KOPT-K1 (cell line): ENCODE results near the gene ALDH3A2.

Experiments
- H3K27ac ChIP-seq: fragments of 200-600 bp; sonication (generic); 2 replicates; pipeline ENCODE4 v1.5.1; 2016; ENCODE audit warnings: antibody characterized with exemption, mild to moderate bottlenecking, low read depth, low read length; ENCODE audit not compliant: poor library complexity, severe bottlenecking
- H3K36me3 ChIP-seq: fragments of 200-600 bp; sonication (generic); 2 replicates; pipeline ENCODE4 v1.5.1; 2017; ENCODE audit warnings: antibody characterized with exemption, mild to moderate bottlenecking, low read length, moderate library complexity; ENCODE audit not compliant: insufficient read depth
- H3K9me3 ChIP-seq: fragments of 200-600 bp; sonication (generic); 2 replicates; pipeline ENCODE4 v1.5.1; 2017; ENCODE audit warnings: antibody characterized with exemption, low read length, mild to moderate bottlenecking; ENCODE audit not compliant: insufficient read depth, poor library complexity, severe bottlenecking

Gene ALDH3A2

DNA sequence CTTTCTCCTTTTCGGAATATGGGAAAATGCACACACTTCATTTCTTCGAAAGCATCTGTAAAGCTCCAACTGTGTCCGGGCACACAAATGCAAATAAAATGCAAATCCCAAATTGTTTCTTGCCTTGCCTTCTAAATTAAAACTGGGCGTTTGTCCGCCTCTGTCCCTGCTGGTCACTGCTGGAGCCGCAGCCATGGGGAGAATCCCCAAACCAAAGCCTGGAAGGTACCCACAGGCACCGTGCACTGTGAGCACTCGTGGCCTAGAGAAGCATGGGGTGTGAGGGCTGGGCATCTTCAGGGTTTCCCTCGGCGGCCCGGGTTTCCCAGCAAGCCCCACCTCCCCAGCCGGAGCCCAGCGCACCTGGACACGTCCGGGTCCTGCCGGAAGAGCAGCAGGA, 64.9 kb downstream of the ALDH3A2 start:
- Histone ChIP-seq H3K36me3 (no peaks in the 10 kb centered on the region), H3K27ac (no peak overlapping the region), H3K9me3 (no peaks in the 10 kb centered on the region)

DNA sequence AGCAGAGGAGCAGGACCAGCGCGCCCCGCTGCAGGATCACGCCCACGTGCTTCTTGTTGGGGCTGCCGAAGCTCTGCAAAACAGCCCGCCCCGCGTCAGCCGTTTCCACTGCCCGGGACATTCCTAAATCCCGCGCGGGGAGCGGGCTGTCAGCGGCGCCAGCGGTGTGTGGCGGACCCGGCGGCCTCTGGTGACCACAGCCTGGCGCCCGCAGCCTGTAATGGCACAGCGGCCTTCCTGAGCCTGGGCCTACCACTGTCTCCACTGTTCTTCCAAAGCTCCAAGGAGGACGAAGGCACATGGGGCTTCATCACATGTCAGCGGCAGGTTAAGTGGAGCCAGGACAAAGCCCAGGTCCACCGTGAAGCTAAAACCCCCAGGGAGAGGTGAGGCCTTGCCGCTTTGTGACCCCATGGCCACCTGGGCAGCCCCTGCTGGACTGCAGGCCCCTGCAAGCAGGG, 65.4 kb downstream of the ALDH3A2 start:
- no peaks in the 10 kb centered on the region for H3K36me3 ChIP-seq
- H3K27ac ChIP-seq = no peak overlapping the region
- H3K9me3 ChIP-seq = no peaks in the 10 kb centered on the region

DNA sequence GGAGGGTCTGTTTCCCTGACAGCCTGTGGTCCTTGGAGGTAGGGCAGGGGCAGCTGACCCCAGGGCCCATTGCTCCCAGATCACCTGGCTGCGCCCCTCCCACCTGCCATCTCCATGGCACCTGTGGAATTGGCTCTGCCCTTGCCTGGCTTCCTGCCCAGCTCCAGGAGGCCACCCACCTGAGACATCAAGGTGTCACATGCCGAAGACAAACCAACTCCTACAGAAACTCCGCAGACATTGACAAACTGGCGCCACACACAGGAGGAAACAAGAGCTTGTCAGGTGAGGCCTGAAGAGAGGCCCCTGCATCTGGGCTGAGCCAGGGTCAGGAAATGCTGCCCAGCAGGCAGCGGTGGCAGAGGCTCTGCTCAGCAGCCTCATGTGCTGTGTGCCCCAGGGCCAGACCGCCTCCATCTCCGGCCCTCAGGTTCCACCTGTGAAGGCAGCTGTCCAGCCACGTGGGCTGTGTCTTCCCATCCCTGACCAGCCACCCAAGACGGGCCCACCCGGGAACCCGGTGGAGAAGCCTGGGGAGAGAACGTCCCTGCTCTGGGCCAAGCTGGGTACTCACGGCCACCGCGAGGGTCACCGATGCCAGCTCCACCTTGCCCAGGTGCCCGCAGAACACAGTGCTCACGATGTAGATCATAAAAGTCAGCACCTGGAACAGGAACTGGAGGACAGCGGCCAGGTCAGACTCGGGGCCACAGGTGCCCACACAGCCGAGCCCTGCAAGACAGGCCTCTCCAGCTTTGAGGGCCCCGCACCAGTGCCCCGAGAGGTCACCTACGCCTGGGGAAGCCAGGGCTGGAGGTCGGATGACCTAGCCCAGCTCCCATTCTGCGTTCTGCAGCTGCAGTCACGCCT, 66.2 kb downstream of the ALDH3A2 start:
- no peak overlapping the region for H3K27ac ChIP-seq
- H3K9me3 ChIP-seq = no peaks in the 10 kb centered on the region
- no peaks in the 10 kb centered on the region for H3K36me3 ChIP-seq

DNA sequence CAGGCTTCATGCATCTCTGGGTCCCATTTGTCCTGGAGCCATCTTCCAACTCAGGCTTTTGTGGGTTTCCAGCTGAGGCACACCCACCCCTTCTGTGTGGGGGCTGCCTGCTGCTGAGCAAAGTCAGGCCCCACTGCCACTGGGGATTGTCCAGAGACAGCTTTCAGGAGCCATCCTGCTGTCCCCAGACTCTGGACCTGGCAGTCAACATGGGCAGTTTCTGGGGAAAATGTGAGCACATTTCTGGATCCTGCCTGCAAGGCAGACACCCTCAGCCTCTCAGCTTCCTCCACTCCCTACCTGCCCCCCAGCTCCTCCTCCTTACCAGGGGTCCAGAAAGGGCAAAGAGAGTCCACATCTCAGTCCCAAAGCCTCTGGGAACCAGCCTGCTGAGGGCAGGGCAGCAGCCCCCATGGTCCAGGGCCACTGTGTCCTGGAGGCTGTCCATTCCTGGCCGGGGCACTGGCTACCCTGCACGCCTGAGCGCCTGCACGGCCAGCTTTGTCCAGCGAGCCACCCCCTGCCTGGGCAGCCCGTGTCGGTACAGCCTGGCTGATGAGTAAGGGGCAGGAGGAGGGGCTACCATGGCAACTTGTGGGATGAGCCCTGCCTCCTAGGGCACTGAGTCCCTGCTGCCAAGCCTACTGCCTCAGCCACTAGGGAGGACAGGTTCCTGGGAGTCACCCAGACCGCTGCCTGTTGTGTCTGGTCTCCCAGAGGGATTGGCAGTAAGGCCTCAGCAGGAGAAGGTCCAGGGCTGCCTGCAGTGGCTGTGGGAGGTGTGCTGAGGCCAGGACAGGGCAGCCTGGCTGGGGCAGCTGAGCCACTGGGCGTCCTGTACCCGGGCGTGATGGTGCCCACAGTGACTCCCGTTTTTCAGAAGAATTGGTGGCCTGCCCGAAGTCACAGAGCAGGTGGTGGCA, 67.8 kb downstream of the ALDH3A2 start, which contains the start of gene SLC47A2:
Gene SLC47A2, minus strand, starts transcription at position 477 of the 923 bp plus-strand sequence. Its CDS starts 29 bp downstream, at position 448.
- Histone ChIP-seq H3K27ac (no peak within 1 kb of the TSS), H3K36me3 (no peaks in the 10 kb centered on the region), H3K9me3 (no peaks in the 10 kb centered on the region)

DNA sequence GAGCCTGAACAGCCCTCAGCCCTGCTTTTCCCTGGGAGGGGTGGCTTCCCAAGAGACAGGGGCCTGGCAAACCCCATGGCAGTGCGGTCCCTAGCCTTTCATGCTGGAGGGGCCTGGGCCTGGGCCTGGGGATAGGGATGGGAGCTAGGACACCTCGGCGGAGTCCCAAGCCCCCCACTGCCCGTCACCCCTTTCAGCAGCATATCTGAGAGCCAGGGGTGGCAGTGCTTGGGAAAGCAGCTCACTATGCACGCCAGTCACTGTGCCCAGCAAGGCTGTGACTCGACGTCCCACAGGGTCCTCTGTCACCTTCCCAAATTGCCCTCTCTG, 68.4 kb downstream of the ALDH3A2 start:
- Histone ChIP-seq H3K27ac (no peak overlapping the region), H3K36me3 (no peaks in the 10 kb centered on the region), H3K9me3 (no peaks in the 10 kb centered on the region)

DNA sequence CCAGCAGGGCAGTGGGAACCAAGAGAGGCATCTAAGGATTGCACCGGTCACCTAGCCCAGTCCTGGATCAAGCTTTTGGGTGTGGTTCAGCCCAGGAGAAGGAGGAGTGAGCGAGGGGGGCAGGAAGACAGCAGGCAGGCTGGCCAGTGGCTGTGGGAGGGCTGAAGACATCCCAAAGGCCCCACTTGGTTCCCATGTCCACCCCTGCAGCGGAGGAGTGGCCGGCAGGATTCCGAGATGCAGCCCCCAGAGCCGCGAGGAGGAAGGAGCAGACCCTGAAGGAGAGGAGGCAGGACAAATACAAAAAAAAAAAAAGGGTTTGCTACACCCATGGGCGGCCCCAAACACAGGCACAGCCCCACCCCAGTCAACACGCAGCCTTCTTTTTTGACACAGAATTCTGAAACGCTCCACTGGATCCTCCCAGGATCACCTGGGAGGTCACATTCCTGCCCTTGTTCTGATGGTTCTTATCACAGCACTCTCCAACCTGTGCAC, 68.9 kb downstream of the ALDH3A2 start:
- Histone ChIP-seq H3K27ac (no peak overlapping the region), H3K36me3 (no peaks in the 10 kb centered on the region), H3K9me3 (no peaks in the 10 kb centered on the region)

DNA sequence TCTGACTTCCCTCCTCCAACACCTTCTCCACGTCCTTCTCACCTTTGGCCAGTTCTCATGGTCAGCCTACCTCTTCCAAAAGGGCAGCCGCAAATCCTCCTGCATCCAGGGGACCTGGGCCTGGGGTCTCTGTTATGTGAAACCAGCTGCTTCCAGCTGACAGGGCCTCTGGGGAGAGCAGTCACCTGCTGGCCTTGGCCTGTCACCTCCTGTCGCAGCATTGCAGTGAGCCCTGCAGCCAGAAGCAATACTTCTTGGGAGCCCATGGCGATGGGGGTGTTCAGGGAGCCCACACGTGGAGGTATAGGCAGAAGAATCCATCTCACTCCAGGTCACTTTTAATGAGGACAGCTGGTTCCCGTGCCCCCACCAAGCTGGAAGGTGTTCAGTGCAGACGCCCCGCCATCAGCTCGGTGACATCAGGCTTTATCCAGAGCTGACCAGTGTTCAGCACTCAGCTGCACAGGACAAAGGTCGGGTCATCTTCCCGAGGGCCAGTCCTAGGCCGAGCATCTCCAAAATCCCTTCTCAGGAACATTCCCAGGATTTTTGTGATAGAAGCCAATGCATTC, 69.6 kb downstream of the ALDH3A2 start:
- Histone ChIP-seq H3K36me3 (no peaks in the 10 kb centered on the region), H3K9me3 (no peaks in the 10 kb centered on the region), H3K27ac (no peak overlapping the region)

DNA sequence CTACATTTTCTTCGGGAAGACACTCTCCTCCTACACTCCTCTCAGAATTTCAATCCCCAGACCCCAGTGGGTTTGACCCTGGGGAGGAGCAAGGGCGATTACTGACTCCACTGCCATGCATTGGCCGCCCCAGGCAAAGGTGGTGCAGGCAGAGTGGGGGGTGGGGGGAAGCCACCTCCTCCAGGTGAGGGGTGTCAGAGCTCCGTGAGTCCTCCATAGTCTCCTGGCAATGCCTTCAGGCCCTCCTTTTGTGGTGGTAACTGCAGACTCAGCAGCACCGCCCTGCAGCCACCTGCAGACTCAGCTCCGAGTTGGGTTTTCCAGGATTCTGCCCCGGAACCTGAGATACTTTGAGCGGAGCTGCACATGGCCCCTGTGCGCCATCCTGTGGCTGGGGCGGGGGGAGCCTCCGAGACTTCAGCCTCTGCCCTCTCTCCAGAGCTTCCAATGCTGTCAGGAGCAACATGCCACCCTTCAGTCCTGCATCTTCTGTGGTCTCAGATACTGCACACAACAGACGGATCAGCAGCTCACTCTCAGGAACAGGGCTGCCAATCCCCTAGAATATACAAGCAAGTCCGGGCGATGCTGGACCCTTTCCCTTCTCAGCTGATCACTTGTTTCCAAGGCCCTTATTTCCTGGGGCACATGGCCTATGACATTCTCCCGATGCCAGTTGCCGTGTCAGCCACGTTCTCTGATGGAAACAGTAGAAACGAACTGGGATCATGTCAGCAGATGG, 70.2 kb downstream of the ALDH3A2 start:
- Histone ChIP-seq H3K27ac (no peak overlapping the region), H3K9me3 (no peaks in the 10 kb centered on the region), H3K36me3 (no peaks in the 10 kb centered on the region)

DNA sequence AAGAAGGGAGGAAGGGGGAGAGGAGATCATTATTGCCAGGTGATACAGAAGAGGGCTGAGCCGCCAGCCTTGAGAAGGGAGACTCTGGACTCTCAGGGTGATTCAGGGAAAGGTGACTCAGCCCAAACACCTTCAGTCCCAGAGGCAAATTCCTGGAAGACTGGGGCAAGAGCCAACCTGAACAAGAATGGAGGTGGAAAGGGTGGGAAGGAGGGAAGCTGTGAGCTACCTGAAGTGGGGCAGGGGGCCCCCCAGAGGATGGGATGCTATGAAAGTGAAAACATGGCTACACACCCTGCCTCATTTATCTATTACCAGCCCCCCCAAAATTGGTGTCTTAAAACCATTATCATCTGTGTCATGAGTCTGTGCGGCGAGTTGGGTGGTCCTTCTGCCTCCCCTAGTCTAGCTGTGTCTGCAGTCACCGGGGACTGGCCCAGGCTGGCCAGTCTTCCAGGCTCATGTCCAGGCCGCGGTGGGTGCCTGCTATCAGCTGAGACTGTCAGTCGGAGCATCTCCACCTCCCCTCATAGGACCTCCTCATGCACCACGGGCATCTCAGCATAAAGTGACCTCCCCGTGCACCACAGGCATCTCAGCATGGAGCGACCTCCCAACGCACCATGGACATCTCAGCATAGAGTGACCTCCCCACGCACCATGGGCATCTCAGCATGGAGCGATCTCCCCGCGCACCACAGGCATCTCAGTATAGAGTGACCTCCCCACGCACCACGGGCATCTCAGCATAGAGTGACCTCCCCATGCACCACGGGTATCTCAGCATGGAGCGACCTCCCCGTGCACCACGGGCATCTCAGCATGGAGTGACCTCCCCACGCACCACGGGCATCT, 71.0 kb downstream of the ALDH3A2 start:
- Histone ChIP-seq H3K9me3 (no peaks in the 10 kb centered on the region), H3K27ac (no peak overlapping the region), H3K36me3 (no peaks in the 10 kb centered on the region)

DNA sequence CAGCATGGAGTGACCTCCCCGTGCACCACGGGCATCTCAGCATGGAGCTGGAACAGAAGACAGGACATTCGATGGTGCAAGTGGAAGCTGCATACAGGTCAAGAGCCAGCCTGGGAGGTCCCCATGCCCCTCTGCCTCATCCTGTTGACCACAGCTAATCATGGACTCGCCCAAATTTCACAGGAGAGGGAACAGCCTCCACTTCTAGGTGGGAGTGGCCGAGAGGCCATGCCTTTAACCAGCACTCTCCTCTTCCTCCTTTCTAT, 71.6 kb downstream of the ALDH3A2 start:
- no peak overlapping the region for H3K27ac ChIP-seq
- no peaks in the 10 kb centered on the region for H3K9me3 ChIP-seq
- H3K36me3 ChIP-seq = no peaks in the 10 kb centered on the region

DNA sequence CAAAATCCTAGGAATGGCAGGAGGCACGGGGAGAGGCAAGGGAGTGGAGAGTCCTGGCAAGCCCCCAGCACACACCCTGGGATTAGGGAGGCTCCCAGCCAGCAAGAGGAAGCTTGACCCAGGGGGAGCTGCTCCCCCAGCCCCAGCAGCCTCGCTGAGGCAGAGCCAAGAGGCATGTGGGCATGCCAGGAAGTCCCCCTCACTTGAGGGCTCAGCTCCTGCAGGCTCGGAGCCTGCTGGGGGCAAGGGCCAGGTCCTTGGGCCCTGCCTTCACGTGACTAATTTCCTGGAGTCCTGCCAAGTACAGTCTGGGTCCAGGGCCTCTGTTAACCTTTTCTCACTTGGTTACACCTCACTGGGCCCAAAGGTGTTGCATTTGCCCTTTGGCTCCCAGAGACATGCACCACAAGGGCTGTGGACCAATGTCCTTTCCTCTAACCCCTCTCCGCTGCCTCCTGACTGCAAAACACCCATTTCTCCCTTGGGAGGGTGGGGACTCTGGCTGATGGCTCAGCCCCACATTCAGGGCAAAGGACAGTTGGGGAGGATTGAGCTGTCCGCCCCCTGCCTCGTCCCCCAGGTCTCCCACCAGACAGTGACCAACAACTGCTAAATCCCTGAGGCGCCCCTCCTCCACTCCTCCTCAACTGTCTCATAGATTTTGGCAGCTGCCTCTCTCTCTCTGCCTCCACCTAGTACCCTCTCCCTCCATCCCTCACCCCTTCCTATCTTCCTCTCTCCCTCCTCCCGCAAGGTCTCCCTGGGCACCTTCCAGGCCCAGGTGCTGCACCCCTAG, 72.3 kb downstream of the ALDH3A2 start:
- Histone ChIP-seq H3K36me3 (no peaks in the 10 kb centered on the region), H3K9me3 (no peaks in the 10 kb centered on the region), H3K27ac (no peak overlapping the region)

DNA sequence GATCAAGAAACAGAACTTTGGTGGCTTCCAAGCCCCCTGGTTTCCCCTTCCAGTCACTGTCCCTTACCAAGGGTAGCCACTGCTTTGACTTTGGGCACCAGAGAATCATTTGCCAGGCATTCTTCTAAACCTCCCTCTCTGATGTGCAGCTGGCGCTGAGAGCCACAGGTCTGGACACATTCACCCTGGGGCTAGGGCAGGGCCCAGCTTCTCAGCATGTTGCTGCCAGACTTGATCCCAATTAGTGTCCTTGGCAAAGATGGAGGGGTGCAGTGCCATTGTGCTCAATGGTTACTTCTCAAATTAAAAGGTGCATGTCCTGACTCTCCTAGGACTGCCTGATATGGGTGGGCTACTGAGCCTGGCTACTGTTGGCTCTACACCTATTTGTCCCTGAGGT, 75.4 kb downstream of the ALDH3A2 start:
- no peak overlapping the region for H3K27ac ChIP-seq
- H3K9me3 ChIP-seq = no peaks in the 10 kb centered on the region
- H3K36me3 ChIP-seq = no peaks in the 10 kb centered on the region
